ENCODE data around the gene SMOC2.

The SMOC2 gene

GRCh38 chr6:168494726-168495125, 53.7 kb downstream of the SMOC2 start:
- no peak for DNase-seq

- DNase-seq = no peak
Observed at GRCh38 chr6:168495133-168495532, 54.1 kb downstream of the SMOC2 start.

- DNase-seq = no peak
Observed at GRCh38 chr6:168495636-168496035, 54.7 kb downstream of the SMOC2 start.

GRCh38 chr6:168496139-168496996, 55.4 kb downstream of the SMOC2 start:
- no peak for DNase-seq

DNA sequence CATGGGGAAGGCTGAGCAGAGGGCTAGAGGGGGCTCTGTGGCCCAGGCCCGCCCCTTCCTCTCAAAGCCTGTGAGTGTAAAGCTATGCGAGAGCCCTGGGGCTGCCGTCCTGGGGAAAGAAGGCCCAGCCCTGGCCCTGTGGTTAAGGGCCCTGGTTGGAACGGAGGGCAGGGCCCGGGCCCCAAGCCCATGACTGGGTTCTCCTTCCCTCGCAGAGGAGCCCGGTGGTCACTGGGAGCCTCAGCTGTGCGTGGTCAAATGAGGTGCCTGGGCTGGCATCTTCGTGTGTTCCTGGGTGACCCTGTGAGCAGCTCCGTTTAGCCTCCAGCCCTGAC, 56.0 kb downstream of the SMOC2 start:
- no peak for DNase-seq

DNA sequence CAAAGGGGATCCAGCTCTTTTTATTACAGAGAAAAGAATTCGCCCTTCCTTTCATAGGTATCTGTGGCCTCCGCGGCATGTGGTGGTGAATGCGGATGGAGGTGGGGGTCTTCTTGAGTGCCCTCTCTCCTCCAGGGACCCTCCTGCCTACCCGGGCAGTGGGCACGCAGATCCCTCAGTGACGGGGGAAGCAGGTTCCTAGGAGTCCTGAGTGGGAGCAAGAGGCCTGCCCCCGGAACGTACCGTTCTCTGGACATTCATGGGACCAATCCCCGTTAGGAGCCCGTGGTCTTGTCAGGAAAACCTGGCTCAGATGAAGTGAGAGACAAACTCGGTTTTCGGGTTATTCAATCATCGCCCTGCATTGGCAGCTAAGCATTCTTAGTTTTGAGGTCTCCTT, 56.4 kb downstream of the SMOC2 start:
- DNase-seq = no peak

DNA sequence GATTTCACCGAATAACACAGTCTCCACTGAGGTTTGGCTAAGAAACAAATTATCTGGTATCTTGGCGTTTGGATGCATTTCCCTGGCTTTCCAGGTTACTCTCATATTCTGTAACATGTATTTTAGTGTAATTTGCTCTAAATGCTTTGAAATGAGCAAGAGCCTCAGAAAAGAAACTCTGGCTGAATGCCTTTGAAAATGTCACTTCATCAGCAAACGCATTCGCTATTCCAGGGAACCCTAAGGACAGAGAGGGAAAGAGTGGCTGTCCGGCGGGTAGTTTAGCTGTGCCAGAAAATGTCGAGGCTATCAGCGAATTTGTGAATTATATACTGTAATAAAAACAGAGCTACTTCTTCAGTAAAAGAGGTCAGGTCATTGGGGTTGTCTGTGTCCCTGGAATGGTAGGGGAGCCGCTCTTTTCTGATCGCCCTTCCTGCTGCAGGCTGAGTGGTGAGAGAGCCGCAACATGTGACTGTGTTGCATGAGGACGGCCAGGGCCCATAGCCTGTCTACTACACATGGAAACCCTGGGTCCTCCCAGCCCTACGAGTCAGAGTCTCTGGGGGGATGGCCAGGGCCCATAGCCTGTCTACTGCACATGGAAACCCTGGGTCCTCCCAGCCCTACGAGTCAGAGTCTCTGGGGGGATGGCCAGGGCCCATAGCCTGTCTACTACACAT, 57.3 kb downstream of the SMOC2 start:
- no peak for DNase-seq

- DNase-seq = no peak
Observed at GRCh38 chr6:168499045-168499650, 58.2 kb downstream of the SMOC2 start.

GRCh38 chr6:168500519-168500918, 59.5 kb downstream of the SMOC2 start:
- DNase-seq = no peak

GRCh38 chr6:168501561-168501960, 60.6 kb downstream of the SMOC2 start:
- no peak for DNase-seq

GRCh38 chr6:168504366-168504765, 63.4 kb downstream of the SMOC2 start:
- DNase-seq = no peak

DNA sequence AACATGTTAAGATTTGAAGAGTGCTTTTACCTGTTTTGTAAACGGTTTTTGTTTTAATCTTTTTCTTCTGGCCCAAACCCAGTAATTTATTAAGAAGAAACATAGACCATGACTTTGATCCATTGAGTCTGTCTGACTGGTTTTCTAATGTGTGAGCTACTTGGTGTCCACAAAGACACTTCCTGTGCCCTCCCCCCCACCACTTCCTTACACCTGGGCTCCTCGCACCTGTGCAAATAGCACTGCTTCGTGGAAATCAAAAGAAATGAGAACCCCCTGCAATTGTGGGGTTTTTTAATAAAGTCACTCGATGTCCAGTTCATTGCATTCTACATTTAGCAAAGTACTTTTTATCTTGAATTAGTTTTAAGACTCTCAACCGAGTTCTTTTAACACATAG, 65.5 kb downstream of the SMOC2 start:
- no peak for DNase-seq

GRCh38 chr6:168507297-168507696, 66.3 kb downstream of the SMOC2 start:
- DNase-seq = no peak

DNA sequence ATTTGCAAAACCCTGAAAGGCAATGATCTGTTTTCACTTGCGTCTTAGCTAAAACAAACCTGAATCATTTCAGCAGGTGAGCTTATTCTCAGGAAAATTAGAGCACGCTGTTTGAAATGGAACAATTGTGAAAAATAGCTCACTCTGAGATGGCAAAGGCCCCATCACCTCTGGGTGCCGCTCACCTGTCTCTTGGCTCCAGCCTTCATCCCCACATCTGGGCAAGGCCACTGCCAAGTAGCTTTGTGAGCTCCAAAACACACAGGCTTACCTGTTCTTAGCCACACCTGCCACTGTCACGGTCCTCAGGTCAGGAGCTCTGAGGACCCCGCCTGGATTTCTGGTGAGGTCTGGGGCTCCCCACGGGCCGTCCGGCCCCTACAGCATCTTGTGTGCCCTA, 66.7 kb downstream of the SMOC2 start:
- no peak for DNase-seq

DNA sequence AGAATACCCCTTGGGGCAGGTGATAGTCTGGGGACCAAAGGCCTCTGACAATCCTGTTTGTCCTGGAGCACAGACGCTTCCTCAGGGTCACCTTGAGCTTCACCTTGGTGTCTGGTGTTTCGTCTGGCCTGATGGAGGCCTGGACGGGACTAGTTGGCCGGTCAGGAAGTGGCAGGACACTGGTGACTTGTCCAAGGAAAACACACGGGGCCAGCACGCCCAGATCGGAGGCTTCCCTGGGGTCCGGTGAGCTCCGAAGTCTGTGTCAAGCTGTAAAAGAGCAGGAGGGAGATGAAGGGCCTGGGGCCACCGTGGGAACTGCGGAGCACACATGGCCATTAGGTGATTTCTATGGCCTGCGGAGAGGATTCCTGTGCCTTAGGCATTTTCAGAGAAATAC, 67.9 kb downstream of the SMOC2 start:
- no peak for DNase-seq

DNA sequence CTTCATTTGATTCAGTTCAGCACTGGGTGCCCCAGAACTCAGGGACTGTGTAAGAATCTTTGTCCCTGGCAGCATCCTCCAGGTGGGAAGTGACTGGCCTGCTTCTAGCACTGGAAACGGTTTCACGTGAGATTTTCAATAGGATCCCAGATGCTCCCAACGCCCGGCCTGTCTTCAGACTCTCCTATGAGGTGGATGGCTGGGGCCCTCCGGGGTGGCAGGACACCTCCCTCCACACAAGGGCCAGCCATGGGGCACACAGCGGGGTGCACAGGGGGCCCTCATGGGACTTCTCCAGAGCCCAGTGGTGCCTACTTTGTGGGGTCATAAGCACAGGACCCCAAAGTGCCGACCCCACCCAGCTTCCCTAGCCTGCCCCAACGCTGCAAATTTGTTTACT, 72.8 kb downstream of the SMOC2 start:
- no peak for DNase-seq

GRCh38 chr6:168514216-168514615, 73.2 kb downstream of the SMOC2 start:
- no peak for DNase-seq

DNA sequence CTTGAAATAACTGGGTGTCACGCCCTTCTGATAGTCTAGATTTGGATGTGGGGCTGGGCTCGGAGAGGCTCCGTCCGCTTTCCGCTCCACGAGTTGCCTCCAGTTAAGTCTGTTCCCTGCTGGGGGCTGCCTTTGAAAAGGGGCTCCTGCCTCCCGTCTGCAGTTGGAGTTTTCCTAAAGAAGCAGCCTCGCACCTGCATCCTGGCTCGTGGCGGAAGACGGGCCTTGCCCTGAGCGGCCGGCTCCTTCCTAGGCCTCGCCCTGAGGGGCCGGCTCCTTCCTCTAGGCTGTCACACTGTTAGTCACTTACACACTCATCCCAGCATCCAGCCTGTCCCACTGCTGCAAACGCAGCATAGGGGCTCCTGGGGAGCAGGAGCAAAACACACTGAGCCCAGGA, 74.4 kb downstream of the SMOC2 start:
- DNase-seq = no peak

GRCh38 chr6:168516944-168517741, 76.2 kb downstream of the SMOC2 start:
- DNase-seq = no peak

DNA sequence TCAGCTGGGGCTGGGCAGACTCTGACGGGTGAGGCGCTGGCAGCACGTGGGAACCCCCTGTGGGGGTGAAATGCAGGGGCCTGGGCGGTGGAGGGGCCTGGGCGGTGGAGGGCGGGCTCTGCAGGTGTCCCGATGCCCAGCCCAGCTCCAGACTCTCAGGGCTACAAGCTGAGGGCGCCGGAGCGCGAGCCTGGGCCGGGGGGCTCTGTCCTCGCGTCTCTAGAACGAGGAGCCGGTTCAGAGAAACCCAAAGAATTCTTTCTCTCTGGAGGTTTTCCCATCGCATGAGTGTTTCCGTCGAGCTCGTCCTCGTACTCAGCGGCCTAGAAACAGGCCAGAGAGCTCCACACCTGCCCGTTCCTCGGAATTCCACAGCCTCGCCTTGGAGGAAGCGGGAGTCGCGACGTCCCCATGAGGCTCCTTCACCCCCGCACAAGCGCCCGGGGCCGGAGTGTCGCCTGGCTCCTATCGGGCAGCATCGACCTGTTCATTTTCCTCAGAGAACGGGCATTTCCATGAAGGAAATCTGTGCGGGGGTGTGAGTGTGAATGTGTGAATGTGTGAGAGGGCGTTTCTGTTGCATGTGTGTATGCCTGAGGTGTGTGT, 76.9 kb downstream of the SMOC2 start:
- DNase-seq = no peak

- DNase-seq = no peak
Observed at GRCh38 chr6:168518348-168518745, 77.4 kb downstream of the SMOC2 start.

GRCh38 chr6:168518867-168519266, 77.9 kb downstream of the SMOC2 start:
- DNase-seq = no peak

DNA sequence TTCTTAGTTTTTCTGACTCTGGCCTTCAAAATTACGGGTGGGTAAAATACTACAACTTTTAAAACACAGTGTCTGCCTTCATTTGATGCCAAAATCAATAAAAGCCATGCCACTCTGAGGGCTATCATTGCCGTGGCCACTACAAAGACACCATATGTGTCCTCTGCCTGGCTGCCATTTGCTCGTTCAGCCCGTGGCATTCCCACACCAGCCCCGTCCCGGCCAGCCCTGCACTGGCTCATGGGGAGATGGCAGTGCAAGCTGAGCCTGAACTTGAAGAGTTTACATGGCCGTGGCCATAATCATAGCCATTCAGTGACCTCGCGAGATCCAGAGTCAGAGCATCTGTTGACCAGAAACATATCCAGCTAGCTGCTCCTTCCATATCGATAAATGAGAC, 79.2 kb downstream of the SMOC2 start:
- no peak for DNase-seq

All from fibroblast of skin of scalp (primary cell).